Testis (tissue), 2 donors: ENCODE data around the gene SMG6.

Experiments
- CTCF ChIP-seq, 3 experiments: fragments of 450-650 bp in 2 of 3; fragments of 200-600 bp in 1 of 3; sonication (generic) in 1 of 3; IDR thresholded peaks; one replicate each; pipeline ENCODE4 v1.5.1; 2016 to 2019; ENCODE audit warnings: antibody characterized with exemption in 3 of 3, mild to moderate bottlenecking in 2 of 3, moderate library complexity in 1 of 3
- POLR2A ChIP-seq: fragments of 450-650 bp; IDR thresholded peaks from one replicate; pipeline ENCODE4 v1.6.1; 2017; ENCODE audit warnings: antibody characterized with exemption, mild to moderate bottlenecking, moderate library complexity

GRCh38 chr17:2051061-2051932 lies 252.3 kb downstream of the SMG6 start:
- TF ChIP-seq POLR2A, result no peak
- no peak for TF ChIP-seq CTCF (IDR thresholded peaks at IDR 0.05)
